NCI-H82 treated with DMSO at 0.1 percent for 48 hours (cell line): ENCODE results near the gene SSR1.
"Not testable (repeated sequence)": the region's sequence is repeated elsewhere in the genome, so short reads cannot be mapped to it uniquely, and the experiment has no call there.

Experiments
- DNase-seq: peaks from one replicate; lab custom pipeline; 2025; ENCODE audit not compliant: unreplicated experiment; lab: John Stamatoyannopoulos, UW

The SSR1 gene

GRCh38 chr6:7319406-7319805, 6.4 kb upstream of the SSR1 start:
- not testable (repeated sequence) for DNase-seq

- no peak for DNase-seq
Measured at GRCh38 chr6:7317538-7317937, 4.5 kb upstream of the SSR1 start.

GRCh38 chr6:7316658-7317533, 3.9 kb upstream of the SSR1 start:
- no peak for DNase-seq

GRCh38 chr6:7315948-7316365, 3.0 kb upstream of the SSR1 start:
- DNase-seq: no peak

GRCh38 chr6:7315087-7315947, 2.3 kb upstream of the SSR1 start:
- not testable (repeated sequence) for DNase-seq

GRCh38 chr6:7314414-7314813, 1.4 kb upstream of the SSR1 start:
- DNase-seq: no peak

GRCh38 chr6:7313505-7314165, 636 bp upstream of the SSR1 start:
- no peak for DNase-seq

- no peak for DNase-seq
Measured at GRCh38 chr6:7311917-7312615, 933 bp downstream of the SSR1 start.

- DNase-seq: no peak
Measured at GRCh38 chr6:7311176-7311575, 1.8 kb downstream of the SSR1 start.

GRCh38 chr6:7309050-7309449, 3.9 kb downstream of the SSR1 start:
- DNase-seq: no peak

GRCh38 chr6:7307533-7307932, 5.5 kb downstream of the SSR1 start:
- DNase-seq: no peak

- DNase-seq: no peak
Measured at GRCh38 chr6:7304821-7305220, 8.2 kb downstream of the SSR1 start.

GRCh38 chr6:7301702-7302101, 11.3 kb downstream of the SSR1 start:
- DNase-seq: no peak

GRCh38 chr6:7300926-7301325, 12.1 kb downstream of the SSR1 start:
- no peak for DNase-seq

- DNase-seq: no peak
Measured at GRCh38 chr6:7298113-7298512, 14.9 kb downstream of the SSR1 start.

- DNase-seq: no peak
Measured at GRCh38 chr6:7296602-7297001, 16.4 kb downstream of the SSR1 start.

GRCh38 chr6:7295916-7296315, 17.1 kb downstream of the SSR1 start:
- no peak for DNase-seq

GRCh38 chr6:7292596-7293255, 20.3 kb downstream of the SSR1 start:
- DNase-seq: no peak

GRCh38 chr6:7290079-7290478, 22.9 kb downstream of the SSR1 start:
- DNase-seq: no peak

- DNase-seq: no peak
Measured at GRCh38 chr6:7285416-7285815, 27.6 kb downstream of the SSR1 start.
